ENCODE data around the gene ZNF827. TPM values are rescaled to one million over a fixed set of nuclear protein-coding genes. Genes with fewer than 3 reads are reported as not detected.
"Not testable (repeated sequence)": the region's sequence is repeated elsewhere in the genome, so short reads cannot be mapped to it uniquely, and the experiment has no call there.

Gene ZNF827
- total RNA-seq, 1 experiment from 2014 or later = 6.2 TPM

- no peak for DNase-seq (ENCODE audit: low read depth)
These were observed 75.4 kb downstream of the ZNF827 start for GRCh38 chr4:145863191-145863590.

GRCh38 chr4:145861336-145862318 is 77.0 kb downstream of the ZNF827 start:
- DNase-seq (ENCODE audit: low read depth) = no peak

GRCh38 chr4:145860897-145861296 is 77.7 kb downstream of the ZNF827 start:
- DNase-seq (ENCODE audit: low read depth) = no peak

- no peak for DNase-seq (ENCODE audit: low read depth)
These were observed 78.2 kb downstream of the ZNF827 start for GRCh38 chr4:145860446-145860845.

- DNase-seq (ENCODE audit: low read depth) = no peak
These were observed 78.7 kb downstream of the ZNF827 start for GRCh38 chr4:145859926-145860325.

- DNase-seq (ENCODE audit: low read depth) = no peak
These were observed 79.2 kb downstream of the ZNF827 start for GRCh38 chr4:145859426-145859825.

- DNase-seq (ENCODE audit: low read depth) = no peak
These were observed 86.3 kb downstream of the ZNF827 start for GRCh38 chr4:145852256-145852839.

GRCh38 chr4:145851511-145852201 is 87.0 kb downstream of the ZNF827 start:
- no peak for DNase-seq (ENCODE audit: low read depth)

- no peak for DNase-seq (ENCODE audit: low read depth)
These were observed 90.9 kb downstream of the ZNF827 start for GRCh38 chr4:145847764-145848163.

- DNase-seq (ENCODE audit: low read depth) = no peak
These were observed 93.5 kb downstream of the ZNF827 start for GRCh38 chr4:145845118-145845517.

- no peak for DNase-seq (ENCODE audit: low read depth)
These were observed 95.0 kb downstream of the ZNF827 start for GRCh38 chr4:145843639-145844038.

- no peak for DNase-seq (ENCODE audit: low read depth)
These were observed 95.5 kb downstream of the ZNF827 start for GRCh38 chr4:145843148-145843547.

GRCh38 chr4:145842224-145842887 is 96.3 kb downstream of the ZNF827 start:
- no peak for DNase-seq (ENCODE audit: low read depth)

GRCh38 chr4:145840801-145841200 is 97.8 kb downstream of the ZNF827 start:
- no peak for DNase-seq (ENCODE audit: low read depth)

- DNase-seq (ENCODE audit: low read depth) = peak; percentile 9
These were observed 98.4 kb downstream of the ZNF827 start for GRCh38 chr4:145840162-145840768.

GRCh38 chr4:145839151-145839550 is 99.5 kb downstream of the ZNF827 start:
- DNase-seq (ENCODE audit: low read depth) = no peak

GRCh38 chr4:145832384-145832783 is 106.2 kb downstream of the ZNF827 start:
- not testable (repeated sequence) for DNase-seq (ENCODE audit: low read depth)

- no peak for DNase-seq (ENCODE audit: low read depth)
These were observed 107.9 kb downstream of the ZNF827 start for GRCh38 chr4:145830699-145831098.

GRCh38 chr4:145829629-145830395 is 108.8 kb downstream of the ZNF827 start:
- DNase-seq (ENCODE audit: low read depth) = no peak

- no peak for DNase-seq (ENCODE audit: low read depth)
These were observed 109.7 kb downstream of the ZNF827 start for GRCh38 chr4:145828802-145829485.

All from Daoy (cell line).